Neural progenitor cell (in vitro differentiated cells): ENCODE data around the gene TELO2. TPM values are rescaled to one million over a fixed set of nuclear protein-coding genes. Genes with fewer than 3 reads are reported as not detected.

ENCODE experiments used
- DNase-seq: peaks from one replicate; pipeline ENCODE4 v3.0.0-alpha.2; 2016; ENCODE audit warnings: low spot score
- H2AFZ ChIP-seq: fragments of 200-600 bp; sonication (generic); replicated peaks from 2 replicates; pipeline ENCODE4 v1.6.1; 2016; ENCODE audit warnings: antibody characterized with exemption
- H3F3A ChIP-seq: fragments of 200-600 bp; sonication (generic); 2 replicates; pipeline ENCODE4 v1.6.1; 2016; ENCODE audit warnings: antibody characterized with exemption, low read depth
- H3K27ac ChIP-seq: fragments of 200-600 bp; sonication (generic); 2 replicates; pipeline ENCODE4 v1.5.1; 2016; ENCODE audit warnings: mild to moderate bottlenecking
- H3K27me3 ChIP-seq: fragments of 200-600 bp; sonication (generic); 2 replicates; pipeline ENCODE4 v1.6.1; 2016; ENCODE audit warnings: mild to moderate bottlenecking, moderate library complexity
- H3K36me3 ChIP-seq: fragments of 200-600 bp; sonication (generic); 2 replicates; pipeline ENCODE4 v1.5.1; 2016
- H3K4me1 ChIP-seq: fragments of 200-600 bp; sonication (generic); 2 replicates; pipeline ENCODE4 v1.6.1; 2016; ENCODE audit warnings: mixed run types
- H3K4me2 ChIP-seq: fragments of 200-600 bp; sonication (generic); 2 replicates; pipeline ENCODE4 v1.6.1; 2016
- H3K4me3 ChIP-seq: fragments of 200-600 bp; sonication (generic); 2 replicates; pipeline ENCODE4 v1.5.1; 2016
- H3K79me2 ChIP-seq: fragments of 200-600 bp; sonication (generic); 2 replicates; pipeline ENCODE4 v1.6.1; 2016; ENCODE audit warnings: low read depth
- H3K9ac ChIP-seq: fragments of 200-600 bp; sonication (generic); 2 replicates; pipeline ENCODE4 v1.6.1; 2016
- H3K9me3 ChIP-seq: fragments of 200-600 bp; sonication (generic); 2 replicates; pipeline ENCODE4 v1.5.1; 2016; ENCODE audit warnings: low read depth
- H4K20me1 ChIP-seq: fragments of 200-600 bp; sonication (generic); 2 replicates; pipeline ENCODE4 v1.6.1; 2016; ENCODE audit warnings: low read depth
- H3K27ac Mint-ChIP-seq: 3 replicates; pipeline ENCODE4 v1.8.0; 2021; ENCODE audit warnings: mixed read lengths
- H3K27me3 Mint-ChIP-seq: 2 replicates; pipeline ENCODE4 v1.8.0; 2022; ENCODE audit warnings: low read depth, mild to moderate bottlenecking, inconsistent platforms, moderate library complexity, mixed read lengths; ENCODE audit not compliant: insufficient read depth
- H3K36me3 Mint-ChIP-seq: 3 replicates; pipeline ENCODE4 v1.8.0; 2021; ENCODE audit warnings: mixed read lengths
- H3K4me1 Mint-ChIP-seq: 3 replicates; pipeline ENCODE4 v1.8.0; 2021; ENCODE audit warnings: mixed read lengths
- H3K4me3 Mint-ChIP-seq: 3 replicates; pipeline ENCODE4 v1.8.0; 2021; ENCODE audit warnings: mild to moderate bottlenecking, moderate library complexity, mixed read lengths
- H3K9me3 Mint-ChIP-seq: 3 replicates; pipeline ENCODE4 v1.8.0; 2020; ENCODE audit warnings: mixed read lengths
- CTCF ChIP-seq: fragments of 200-600 bp; sonication (generic); IDR thresholded peaks from 2 replicates; pipeline ENCODE4 v1.5.1; 2017; ENCODE audit warnings: antibody characterized with exemption, mild to moderate bottlenecking
- EZH2 ChIP-seq: fragments of 200-600 bp; sonication (generic); IDR thresholded peaks from 2 replicates; pipeline ENCODE4 v1.6.1; 2017; ENCODE audit warnings: antibody characterized with exemption, mild to moderate bottlenecking, moderate library complexity
- EZH2phosphoT487 ChIP-seq: fragments of 200-600 bp; sonication (generic); IDR thresholded peaks from 2 replicates; pipeline ENCODE4 v1.6.1; 2017; ENCODE audit warnings: antibody characterized with exemption
- total RNA-seq: library from RNA; depleted of rRNA; stranded (reverse); fragments of >200 nt; gene quantifications from 2 replicates; pipeline ENCODE4 v1.2.3, GENCODE V29; 2015; ENCODE audit warnings: low replicate concordance

The TELO2 gene
- total RNA-seq, 1 donor from 2014 or later: 18.3 TPM

GRCh38 chr16:1510272-1510671 lies 17.1 kb downstream of the TELO2 start:
- Histone ChIP-seq H3K36me3 (no peaks in the 10 kb centered on the region), H3K27ac (no peak overlapping the region), H4K20me1 (no peaks in the 10 kb centered on the region), H3K4me1 (no peaks in the 10 kb centered on the region), H3F3A (peaks cover 5% of the 10 kb centered on the region), H3K9ac (no peak overlapping the region), H3K9me3 (no peaks in the 10 kb centered on the region), H3K4me2 (no peak overlapping the region), H2AFZ (no peak overlapping the region), H3K79me2 (no peaks in the 10 kb centered on the region), H3K27me3 (no peaks in the 10 kb centered on the region), H3K4me3 (no peak overlapping the region)
- Mint-ChIP-seq H3K9me3 (peaks cover 7% of the 10 kb centered on the region), H3K4me1 (no peaks in the 10 kb centered on the region), H3K27ac (no peak overlapping the region), H3K27me3 (peaks cover 3% of the 10 kb centered on the region), H3K4me3 (no peak overlapping the region), H3K36me3 (peaks cover 16% of the 10 kb centered on the region)
- TF ChIP-seq CTCF: no peak
- TF ChIP-seq EZH2: no peak
- no peak for TF ChIP-seq EZH2phosphoT487
- DNase-seq: no peak

GRCh38 chr16:1510941-1511351 lies 17.8 kb downstream of the TELO2 start:
- no peak overlapping the region for H3K4me2 ChIP-seq
- no peaks in the 10 kb centered on the region for H3K9me3 ChIP-seq
- peaks cover 5% of the 10 kb centered on the region for H3F3A ChIP-seq
- no peaks in the 10 kb centered on the region for H3K79me2 ChIP-seq
- H3K9ac ChIP-seq: no peak overlapping the region
- Mint-ChIP-seq H3K9me3 (peaks cover 7% of the 10 kb centered on the region), H3K27ac (no peak overlapping the region), H3K36me3 (peaks cover 18% of the 10 kb centered on the region), H3K4me1 (no peaks in the 10 kb centered on the region), H3K27me3 (peaks cover 3% of the 10 kb centered on the region), H3K4me3 (no peak overlapping the region)
- no peak overlapping the region for H3K4me3 ChIP-seq
- H3K27me3 ChIP-seq: no peaks in the 10 kb centered on the region
- TF ChIP-seq CTCF (no peak), EZH2 (no peak), EZH2phosphoT487 (no peak)
- H3K27ac ChIP-seq: no peak overlapping the region
- no peaks in the 10 kb centered on the region for H4K20me1 ChIP-seq
- H2AFZ ChIP-seq: no peak overlapping the region
- no peaks in the 10 kb centered on the region for H3K36me3 ChIP-seq
- H3K4me1 ChIP-seq: no peaks in the 10 kb centered on the region
- DNase-seq: no peak

GRCh38 chr16:1511662-1512569 lies 18.8 kb downstream of the TELO2 start:
- Histone ChIP-seq H3K4me1 (no peaks in the 10 kb centered on the region), H4K20me1 (no peaks in the 10 kb centered on the region), H3K27me3 (no peaks in the 10 kb centered on the region), H3F3A (peaks cover 5% of the 10 kb centered on the region), H3K36me3 (no peaks in the 10 kb centered on the region), H3K9me3 (no peaks in the 10 kb centered on the region), H3K4me2 (no peak overlapping the region), H3K4me3 (no peak overlapping the region), H3K9ac (no peak overlapping the region), H3K27ac (no peak overlapping the region), H3K79me2 (no peaks in the 10 kb centered on the region), H2AFZ (no peak overlapping the region)
- peaks cover 7% of the 10 kb centered on the region for H3K9me3 Mint-ChIP-seq
- no peak for TF ChIP-seq EZH2
- no peak for TF ChIP-seq CTCF
- TF ChIP-seq EZH2phosphoT487: no peak
- H3K27me3 Mint-ChIP-seq: peaks cover 4% of the 10 kb centered on the region
- H3K36me3 Mint-ChIP-seq: peaks cover 23% of the 10 kb centered on the region
- H3K4me1 Mint-ChIP-seq: no peaks in the 10 kb centered on the region
- DNase-seq: no peak
- no peak overlapping the region for H3K27ac Mint-ChIP-seq
- no peak overlapping the region for H3K4me3 Mint-ChIP-seq
